Lung (tissue), 12 donors: ENCODE results near the gene YAE1. TPM values are rescaled to one million over a fixed set of nuclear protein-coding genes. Genes with fewer than 3 reads are reported as not detected.

Experiments
- ATAC-seq: fragments of 200-7000 bp; cut with Tn5 transposase; one replicate; pipeline ENCODE4 v1.9.1; 2020; ENCODE audit warnings: moderate number of reproducible peaks; ENCODE audit not compliant: insufficient read depth, low FRiP score
- DNase-seq, 3 donors: peaks; one replicate each; pipeline ENCODE4 v3.0.0-alpha.2; 2013 to 2017
- H3K27ac ChIP-seq, 2 donors: one replicate each; pipeline ENCODE4 v1.5.1; 2013; ENCODE audit warnings: mild to moderate bottlenecking in 2 of 2, moderate library complexity in 2 of 2, control low read depth in 1 of 2, inconsistent platforms in 1 of 2, low read depth in 1 of 2, low read length in 1 of 2
- H3K27me3 ChIP-seq, 3 donors: one replicate each; pipeline ENCODE4 v1.5.1; 2013; ENCODE audit warnings: low read length in 2 of 3; ENCODE audit not compliant: control insufficient read depth in 3 of 3, insufficient read depth in 3 of 3
- H3K36me3 ChIP-seq, 4 donors: one replicate each; pipeline ENCODE4 v1.5.1; 2013; ENCODE audit warnings: low read length in 4 of 4, mild to moderate bottlenecking in 1 of 4, moderate library complexity in 1 of 4; ENCODE audit not compliant: control insufficient read depth in 4 of 4, insufficient read depth in 4 of 4
- H3K4me1 ChIP-seq, 5 donors: one replicate each; pipeline ENCODE4 v1.5.1; 2013; ENCODE audit warnings: low read length in 5 of 5, mild to moderate bottlenecking in 2 of 5, moderate library complexity in 1 of 5; ENCODE audit not compliant: control insufficient read depth in 5 of 5, insufficient read depth in 5 of 5
- H3K4me3 ChIP-seq: one replicate; pipeline ENCODE4 v1.5.1; 2013; ENCODE audit warnings: mild to moderate bottlenecking, control low read depth, moderate library complexity
- H3K9ac ChIP-seq, 2 donors: one replicate each; pipeline ENCODE4 v1.5.1; 2013; ENCODE audit warnings: low read length in 2 of 2, control low read depth in 1 of 2; ENCODE audit not compliant: insufficient read depth in 1 of 2
- H3K9me3 ChIP-seq, 4 donors: one replicate each; pipeline ENCODE4 v1.5.1; 2013; ENCODE audit warnings: low read length in 3 of 4, mild to moderate bottlenecking in 1 of 4, moderate library complexity in 1 of 4; ENCODE audit not compliant: control insufficient read depth in 4 of 4, insufficient read depth in 3 of 4
- CTCF ChIP-seq: IDR thresholded peaks from 2 replicates; pipeline ENCODE4 v1.5.1; 2012; ENCODE audit warnings: mild to moderate bottlenecking; ENCODE audit errors: control extremely low read depth, extremely low read depth
- WGBS, 2 donors: extraction: QIAGEN DNeasy Blood & Tissue Kit; methylation state at CpG; one replicate each; pipeline ENCODE4 v1.1.7; 2013; 5-methylcytosine and 5-hydroxymethylcytosine counted together
- polyA plus RNA-seq, 2 donors: library from polyadenylated mRNA; stranded (reverse); fragments of 200-250 nt; gene quantifications; one replicate each; pipeline ENCODE4 v1.2.1, GENCODE V29; 2013
- total RNA-seq, 2 donors: library from RNA; depleted of rRNA in 1 of 2; stranded (reverse); fragments of >200 nt in 1 of 2; gene quantifications; one replicate each; pipeline ENCODE4 v1.2.1, GENCODE V29; 2014 to 2021
- donor health status: control.
- donor health status: control.
- donor health status: Bipolar disorder and iron deficiency.
- donor health status: healthy.
- donor health status: DM: yes; HTN: yes; CAD: no.

The YAE1 gene
- total and polyA plus RNA-seq, 4 donors, result 15.4 to 35.0 (median 23.6) TPM

GRCh38 chr7:39589323-39590111 lies 23.3 kb downstream of the YAE1 start:
- no peak overlapping the region for H3K27ac ChIP-seq
- H3K4me3 ChIP-seq, result no peak overlapping the region
- no peaks in the 10 kb centered on the region for H3K9me3 ChIP-seq
- no peaks in the 10 kb centered on the region for H3K36me3 ChIP-seq
- no peak for TF ChIP-seq CTCF
- H3K27me3 ChIP-seq, result no peaks in the 10 kb centered on the region
- ATAC-seq (peak; percentile 58), DNase-seq (peak in 2 of 3 donors; percentile 25 to 40)
- H3K4me1 ChIP-seq, result no peaks in the 10 kb centered on the region
- no peak overlapping the region for H3K9ac ChIP-seq
- 20 to 27% methylated on average over 7 of the region's 7 CpGs for WGBS, 2 donors

- H3K4me3 ChIP-seq, result no peak overlapping the region
- H3K27me3 ChIP-seq, result no peaks in the 10 kb centered on the region
- H3K9me3 ChIP-seq, result no peaks in the 10 kb centered on the region
- ATAC-seq (no peak), DNase-seq (no peak)
- no peak overlapping the region for H3K27ac ChIP-seq
- peaks cover 0 to 10% (median 0%) of the 10 kb centered on the region in 5 donors for H3K4me1 ChIP-seq
- H3K9ac ChIP-seq, result no peak overlapping the region
- TF ChIP-seq CTCF, result no peak
- H3K36me3 ChIP-seq, result no peaks in the 10 kb centered on the region
- WGBS, 2 donors, result 30 to 43% methylated on average over 2 of the region's 2 CpGs
Observed at GRCh38 chr7:39592586-39592985, 26.4 kb downstream of the YAE1 start.

- TF ChIP-seq CTCF, result no peak
- Histone ChIP-seq H3K4me3 (no peak overlapping the region), H3K9me3 (no peaks in the 10 kb centered on the region), H3K27me3 (no peaks in the 10 kb centered on the region), H3K9ac (no peak overlapping the region), H3K36me3 (no peaks in the 10 kb centered on the region), H3K27ac (no peak overlapping the region), H3K4me1 (peaks cover 0 to 10% (median 0%) of the 10 kb centered on the region in 5 donors)
- ATAC-seq (no peak), DNase-seq (peak; percentile 67 to 97 (median 95))
- WGBS, 2 donors, result 56 to 70% methylated on average over 5 of the region's 5 CpGs
Observed at GRCh38 chr7:39594988-39595620, 28.9 kb downstream of the YAE1 start.
